ENCODE results near the gene CLMN. TPM values are rescaled to one million over a fixed set of nuclear protein-coding genes. Genes with fewer than 3 reads are reported as not detected.

The CLMN gene
- total RNA-seq, 1 donor from 2014 or later = 3.9 TPM

GRCh38 chr14:95218006-95218405 lies 101.7 kb downstream of the CLMN start:
- FAIRE-seq = no peak

GRCh38 chr14:95217391-95217900 lies 102.3 kb downstream of the CLMN start:
- peaks cover 2% of the 10 kb centered on the region for H3K36me3 ChIP-seq (ENCODE audit: control insufficient read depth, insufficient read depth, low read length)
- FAIRE-seq (no peak), DNase-seq (ENCODE audit: low read depth) (no peak)
- H3K4me3 ChIP-seq (ENCODE audit: low read depth, low read length) = no peak overlapping the region
- H3K27me3 ChIP-seq (ENCODE audit: control insufficient read depth, insufficient read depth, low read length) = no peaks in the 10 kb centered on the region
- TF ChIP-seq CTCF (IDR thresholded peaks at IDR 0.05; ENCODE audit: insufficient read depth, low read length, severe bottlenecking) = no peak

More at GRCh38 chr14:95218006-95218405, 101.7 kb downstream of the CLMN start:
- no peak overlapping the region for H3K4me3 ChIP-seq (ENCODE audit: low read depth, low read length)
- no peak for DNase-seq (ENCODE audit: low read depth)
- no peaks in the 10 kb centered on the region for H3K27me3 ChIP-seq (ENCODE audit: control insufficient read depth, insufficient read depth, low read length)
- H3K36me3 ChIP-seq (ENCODE audit: control insufficient read depth, insufficient read depth, low read length) = peaks cover 2% of the 10 kb centered on the region
- TF ChIP-seq CTCF (IDR thresholded peaks at IDR 0.05; ENCODE audit: insufficient read depth, low read length, severe bottlenecking) = no peak

GRCh38 chr14:95216008-95216407 lies 103.7 kb downstream of the CLMN start:
- H3K4me3 ChIP-seq (ENCODE audit: low read depth, low read length) = no peak overlapping the region
- DNase-seq (ENCODE audit: low read depth) = no peak
- FAIRE-seq = no peak
- no peaks in the 10 kb centered on the region for H3K27me3 ChIP-seq (ENCODE audit: control insufficient read depth, insufficient read depth, low read length)
- no peak for TF ChIP-seq CTCF (IDR thresholded peaks at IDR 0.05; ENCODE audit: insufficient read depth, low read length, severe bottlenecking)
- peaks cover 2% of the 10 kb centered on the region for H3K36me3 ChIP-seq (ENCODE audit: control insufficient read depth, insufficient read depth, low read length)

GRCh38 chr14:95215094-95215725 lies 104.5 kb downstream of the CLMN start:
- Histone ChIP-seq H3K36me3 (ENCODE audit: control insufficient read depth, insufficient read depth, low read length) (no peaks in the 10 kb centered on the region), H3K4me3 (ENCODE audit: low read depth, low read length) (no peak overlapping the region), H3K27me3 (ENCODE audit: control insufficient read depth, insufficient read depth, low read length) (no peaks in the 10 kb centered on the region)
- TF ChIP-seq CTCF (IDR thresholded peaks at IDR 0.05; ENCODE audit: insufficient read depth, low read length, severe bottlenecking) = no peak
- no peak for DNase-seq (ENCODE audit: low read depth)
- FAIRE-seq = no peak

- H3K27me3 ChIP-seq (ENCODE audit: control insufficient read depth, insufficient read depth, low read length) = no peaks in the 10 kb centered on the region
- no peak for DNase-seq (ENCODE audit: low read depth)
- TF ChIP-seq CTCF (IDR thresholded peaks at IDR 0.05; ENCODE audit: insufficient read depth, low read length, severe bottlenecking) = no peak
- no peak overlapping the region for H3K4me3 ChIP-seq (ENCODE audit: low read depth, low read length)
- no peaks in the 10 kb centered on the region for H3K36me3 ChIP-seq (ENCODE audit: control insufficient read depth, insufficient read depth, low read length)
- FAIRE-seq = no peak
Measured at GRCh38 chr14:95213774-95214173, 105.9 kb downstream of the CLMN start.
